Stimulated activated CD4-positive, alpha-beta T cell treated with anti-CD3 and anti-CD28 coated beads, Interleukin-2, amount 100 ng/mL, for 24 hours (primary cell): ENCODE measurements around the gene UBR4.

Experiments
- DNase-seq, 2 donors: peaks; one replicate each; pipeline ENCODE4 v3.0.0-alpha.2; 2020

The UBR4 gene

GRCh38 chr1:19068639-19069276 lies 141.3 kb downstream of the UBR4 start:
- DNase-seq: no peak

- DNase-seq: no peak
These were observed 142.0 kb downstream of the UBR4 start for GRCh38 chr1:19067912-19068638.

GRCh38 chr1:19067182-19067911 lies 142.7 kb downstream of the UBR4 start:
- no peak for DNase-seq

- no peak for DNase-seq
These were observed 143.2 kb downstream of the UBR4 start for GRCh38 chr1:19066874-19067181.

- no peak for DNase-seq
These were observed 143.7 kb downstream of the UBR4 start for GRCh38 chr1:19066248-19066873.

GRCh38 chr1:19065526-19066247 lies 144.4 kb downstream of the UBR4 start:
- no peak for DNase-seq

- no peak for DNase-seq
These were observed 145.1 kb downstream of the UBR4 start for GRCh38 chr1:19064906-19065450.

- no peak for DNase-seq
These were observed 146.9 kb downstream of the UBR4 start for GRCh38 chr1:19063122-19063521.

GRCh38 chr1:19062258-19063029 lies 147.6 kb downstream of the UBR4 start:
- DNase-seq: no peak

GRCh38 chr1:19061798-19062197 lies 148.3 kb downstream of the UBR4 start:
- no peak for DNase-seq

GRCh38 chr1:19061343-19061742 lies 148.7 kb downstream of the UBR4 start:
- no peak for DNase-seq

GRCh38 chr1:19059773-19060172 lies 150.3 kb downstream of the UBR4 start:
- DNase-seq: no peak

GRCh38 chr1:19058476-19058797 lies 151.6 kb downstream of the UBR4 start:
- DNase-seq: no peak

GRCh38 chr1:19057784-19058475 lies 152.1 kb downstream of the UBR4 start:
- no peak for DNase-seq

GRCh38 chr1:19057182-19057779 lies 152.8 kb downstream of the UBR4 start:
- no peak for DNase-seq

- DNase-seq: no peak
These were observed 154.4 kb downstream of the UBR4 start for GRCh38 chr1:19055701-19056100.

GRCh38 chr1:19055001-19055400 lies 155.1 kb downstream of the UBR4 start:
- DNase-seq: no peak

- DNase-seq: no peak
These were observed 155.8 kb downstream of the UBR4 start for GRCh38 chr1:19054216-19054615.

GRCh38 chr1:19053486-19053885 lies 156.6 kb downstream of the UBR4 start:
- no peak for DNase-seq

- DNase-seq: no peak
These were observed 160.3 kb downstream of the UBR4 start for GRCh38 chr1:19049798-19050197.
